Measurements from ENCODE around the gene PDK4. TPM values are rescaled to one million over a fixed set of nuclear protein-coding genes. Genes with fewer than 3 reads are reported as not detected.

Gene PDK4
- total RNA-seq, 1 experiment from 2014 or later: not detected

DNA sequence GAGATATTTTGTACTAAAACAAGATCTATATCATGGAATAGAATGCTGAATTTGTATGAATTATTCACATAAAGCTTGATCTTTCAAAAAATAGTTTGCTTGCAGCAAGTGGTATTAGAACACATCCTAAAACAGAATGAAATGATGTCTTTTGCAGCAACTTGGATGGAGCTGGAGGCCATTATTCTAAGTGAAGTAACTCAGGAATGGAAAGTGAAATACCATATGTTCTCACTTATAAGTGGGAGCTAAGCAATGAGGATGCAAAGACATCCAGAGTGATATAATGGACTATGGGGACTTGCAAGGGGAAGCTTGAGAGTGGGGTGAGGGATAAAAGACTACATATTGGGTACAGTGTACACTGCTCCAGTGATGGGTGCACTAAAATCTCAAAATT lies 56.9 kb downstream of the PDK4 start:
- Histone ChIP-seq H3K4me1 (ENCODE audit: insufficient read depth, low read length, poor library complexity, severe bottlenecking) (no peaks in the 10 kb centered on the region), H3K27me3 (replicated peaks; ENCODE audit: insufficient read depth, low read depth, low read length, poor library complexity) (peaks cover 23% of the 10 kb centered on the region), H3K27ac (ENCODE audit: low read depth, low read length, poor library complexity, severe bottlenecking) (no peak overlapping the region), H3K36me3 (ENCODE audit: insufficient read depth, low read length, poor library complexity, severe bottlenecking) (no peaks in the 10 kb centered on the region), H3K4me3 (ENCODE audit: low read depth, low read length, poor library complexity, severe bottlenecking) (no peak overlapping the region), H3K9me3 (ENCODE audit: low read depth, low read length, poor library complexity, severe bottlenecking) (no peaks in the 10 kb centered on the region)
- TF ChIP-seq EZH2 (IDR thresholded peaks at IDR 0.05; ENCODE audit: borderline replicate concordance, low read depth, low read length, poor library complexity, severe bottlenecking): no peak
- TF ChIP-seq, protein P1, sequence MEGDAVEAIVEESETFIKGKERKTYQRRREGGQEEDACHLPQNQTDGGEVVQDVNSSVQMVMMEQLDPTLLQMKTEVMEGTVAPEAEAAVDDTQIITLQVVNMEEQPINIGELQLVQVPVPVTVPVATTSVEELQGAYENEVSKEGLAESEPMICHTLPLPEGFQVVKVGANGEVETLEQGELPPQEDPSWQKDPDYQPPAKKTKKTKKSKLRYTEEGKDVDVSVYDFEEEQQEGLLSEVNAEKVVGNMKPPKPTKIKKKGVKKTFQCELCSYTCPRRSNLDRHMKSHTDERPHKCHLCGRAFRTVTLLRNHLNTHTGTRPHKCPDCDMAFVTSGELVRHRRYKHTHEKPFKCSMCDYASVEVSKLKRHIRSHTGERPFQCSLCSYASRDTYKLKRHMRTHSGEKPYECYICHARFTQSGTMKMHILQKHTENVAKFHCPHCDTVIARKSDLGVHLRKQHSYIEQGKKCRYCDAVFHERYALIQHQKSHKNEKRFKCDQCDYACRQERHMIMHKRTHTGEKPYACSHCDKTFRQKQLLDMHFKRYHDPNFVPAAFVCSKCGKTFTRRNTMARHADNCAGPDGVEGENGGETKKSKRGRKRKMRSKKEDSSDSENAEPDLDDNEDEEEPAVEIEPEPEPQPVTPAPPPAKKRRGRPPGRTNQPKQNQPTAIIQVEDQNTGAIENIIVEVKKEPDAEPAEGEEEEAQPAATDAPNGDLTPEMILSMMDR (conservative IDR thresholded peaks at IDR 0.05; ENCODE audit: low read depth, low read length): no peak
- DNase-seq (ENCODE audit: low spot score): no peak
- intact Hi-C loops (cut with micrococcal nuclease; ENCODE audit: unreplicated experiment): no loop called here
- ChIA-PET POLR2A (ENCODE audit: low non-redundant PET) (no interaction called here), CTCF (no interaction called here)
- no TSS peak for BruUV-seq (replicated peaks)

- TF ChIP-seq, protein P1 (conservative IDR thresholded peaks at IDR 0.05; ENCODE audit: low read depth, low read length): no peak
- TF ChIP-seq EZH2 (IDR thresholded peaks at IDR 0.05; ENCODE audit: borderline replicate concordance, low read depth, low read length, poor library complexity, severe bottlenecking): no peak
- no peaks in the 10 kb centered on the region for H3K9me3 ChIP-seq (ENCODE audit: low read depth, low read length, poor library complexity, severe bottlenecking)
- no peaks in the 10 kb centered on the region for H3K4me1 ChIP-seq (ENCODE audit: insufficient read depth, low read length, poor library complexity, severe bottlenecking)
- intact Hi-C loops (cut with micrococcal nuclease; ENCODE audit: unreplicated experiment): no loop called here
- BruUV-seq (replicated peaks): no TSS peak
- H3K36me3 ChIP-seq (ENCODE audit: insufficient read depth, low read length, poor library complexity, severe bottlenecking): no peaks in the 10 kb centered on the region
- H3K27me3 ChIP-seq (replicated peaks; ENCODE audit: insufficient read depth, low read depth, low read length, poor library complexity): peaks cover 23% of the 10 kb centered on the region
- no peak overlapping the region for H3K4me3 ChIP-seq (ENCODE audit: low read depth, low read length, poor library complexity, severe bottlenecking)
- CTCF ChIA-PET: no interaction called here
- no peak overlapping the region for H3K27ac ChIP-seq (ENCODE audit: low read depth, low read length, poor library complexity, severe bottlenecking)
- DNase-seq (ENCODE audit: low spot score): no peak
- POLR2A ChIA-PET (ENCODE audit: low non-redundant PET): no interaction called here
Measured at GRCh38 chr7:95537468-95537867, 58.8 kb downstream of the PDK4 start.

GRCh38 chr7:95536656-95537311 lies 59.5 kb downstream of the PDK4 start:
- DNase-seq (ENCODE audit: low spot score): no peak
- Histone ChIP-seq H3K4me1 (ENCODE audit: insufficient read depth, low read length, poor library complexity, severe bottlenecking) (no peaks in the 10 kb centered on the region), H3K4me3 (ENCODE audit: low read depth, low read length, poor library complexity, severe bottlenecking) (no peak overlapping the region), H3K36me3 (ENCODE audit: insufficient read depth, low read length, poor library complexity, severe bottlenecking) (no peaks in the 10 kb centered on the region), H3K27me3 (replicated peaks; ENCODE audit: insufficient read depth, low read depth, low read length, poor library complexity) (peaks cover 23% of the 10 kb centered on the region), H3K27ac (ENCODE audit: low read depth, low read length, poor library complexity, severe bottlenecking) (no peak overlapping the region), H3K9me3 (ENCODE audit: low read depth, low read length, poor library complexity, severe bottlenecking) (no peaks in the 10 kb centered on the region)
- ChIA-PET POLR2A (ENCODE audit: low non-redundant PET) (no interaction called here), CTCF (no interaction called here)
- intact Hi-C loops (cut with micrococcal nuclease; ENCODE audit: unreplicated experiment): no loop called here
- TF ChIP-seq, protein P1 (conservative IDR thresholded peaks at IDR 0.05; ENCODE audit: low read depth, low read length): no peak
- TF ChIP-seq EZH2 (IDR thresholded peaks at IDR 0.05; ENCODE audit: borderline replicate concordance, low read depth, low read length, poor library complexity, severe bottlenecking): no peak
- no TSS peak for BruUV-seq (replicated peaks)

Measured in A673 (cell line).